ENCODE results near the gene WBP2. TPM values are rescaled to one million over a fixed set of nuclear protein-coding genes. Genes with fewer than 3 reads are reported as not detected.

The WBP2 gene
- total and polyA plus RNA-seq, 2 of the 13 experiments (the other 11 are each of a cell fraction or from before 2014, with no cell fraction given): 29.2 to 29.5 TPM

DNA sequence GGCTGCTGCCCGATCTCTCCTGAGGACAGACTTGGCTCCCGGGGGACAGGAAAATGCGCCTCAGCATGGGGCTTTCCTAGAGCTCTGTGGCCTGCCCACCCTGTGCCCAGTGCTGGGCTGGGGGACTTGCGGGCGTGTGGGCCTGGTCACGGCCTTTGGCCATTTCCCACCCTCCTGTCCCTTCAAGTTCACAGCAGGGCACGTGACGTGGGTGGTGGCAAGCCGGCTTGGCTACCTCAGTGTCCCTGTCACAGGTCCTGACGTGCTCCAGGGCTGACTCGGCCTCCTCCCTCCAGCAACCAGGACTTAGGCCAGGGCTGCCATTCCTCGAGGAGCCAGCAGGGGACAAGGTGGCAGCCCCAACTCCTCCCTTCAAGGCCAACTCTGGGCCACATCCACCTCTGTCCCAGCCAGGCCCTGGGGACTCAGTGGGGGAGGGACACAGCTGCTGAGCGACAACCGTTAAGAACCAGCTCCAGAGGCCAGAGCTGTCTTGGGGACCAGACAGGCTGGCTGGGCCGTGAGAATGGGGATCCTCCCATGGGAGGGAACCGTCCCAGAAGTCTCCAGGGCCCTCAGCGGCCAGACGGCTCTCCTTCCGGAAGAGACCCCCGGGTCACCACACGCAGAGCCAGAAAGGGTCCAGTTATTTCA, 9.9 kb downstream of the WBP2 start (continued):
- 0 out of 2 replicates have a peak, but pooled peaks have one; percentile 28 for TF ChIP-seq ARID3A (IDR thresholded peaks at IDR 0.05; ENCODE audit: low read depth, low read length)
- TF ChIP-seq ZNF572 (CRISPR knock-in tag; IDR thresholded peaks at IDR 0.05): peak; percentile 97; the same call in 1 of the 2 replicates
- TF ChIP-seq ETV6 (CRISPR knock-in tag; conservative IDR thresholded peaks at IDR 0.05): peak; percentile 91
- no peak; the same call in 1 of the 2 replicates for TF ChIP-seq ZNF556 (CRISPR knock-in tag; IDR thresholded peaks at IDR 0.05; ENCODE audit: borderline replicate concordance)
- peak; percentile 59 for TF ChIP-seq POLR2AphosphoS5 (IDR thresholded peaks at IDR 0.05; ENCODE audit: low read depth, low read length)
- TF ChIP-seq MBNL3 (CRISPR knock-in tag; conservative IDR thresholded peaks at IDR 0.05): no peak
- TF ChIP-seq ZNF414 (CRISPR knock-in tag; IDR thresholded peaks at IDR 0.05): peak; percentile 85
- TF ChIP-seq ARID2 (CRISPR knock-in tag; IDR thresholded peaks at IDR 0.05; ENCODE audit: borderline replicate concordance): 0 out of 2 replicates have a peak, but pooled peaks have one; percentile 77
- no peak for TF ChIP-seq TFDP2 (CRISPR knock-in tag; IDR thresholded peaks at IDR 0.05)
- no peak for TF ChIP-seq ZNF326 (CRISPR knock-in tag; IDR thresholded peaks at IDR 0.05; ENCODE audit: borderline replicate concordance)
- peak; percentile 84; the same call in 1 of the 2 replicates for TF ChIP-seq ZBTB38 (CRISPR knock-in tag; IDR thresholded peaks at IDR 0.05)
- TF ChIP-seq PHF8 (CRISPR knock-in tag; IDR thresholded peaks at IDR 0.05): peak; percentile 40
- TF ChIP-seq CC2D1A (CRISPR knock-in tag; IDR thresholded peaks at IDR 0.05): no peak
- no peak for TF ChIP-seq EHMT2 (IDR thresholded peaks at IDR 0.05; ENCODE audit: borderline replicate concordance, low read depth, low read length)
- TF ChIP-seq ZNF589 (CRISPR knock-in tag; conservative IDR thresholded peaks at IDR 0.05): no peak; the same call in 1 of the 2 replicates
- TF ChIP-seq TFAP4 (IDR thresholded peaks at IDR 0.05; ENCODE audit: borderline replicate concordance, low read depth): peak; percentile 76; the same call in 1 of the 2 replicates
- no peak for TF ChIP-seq JDP2 (CRISPR knock-in tag; IDR thresholded peaks at IDR 0.05; ENCODE audit: borderline replicate concordance)
- TF ChIP-seq ZNF451 (CRISPR knock-in tag; IDR thresholded peaks at IDR 0.05): peak; percentile 8; the same call in 1 of the 2 replicates
- TF ChIP-seq, protein P1, sequence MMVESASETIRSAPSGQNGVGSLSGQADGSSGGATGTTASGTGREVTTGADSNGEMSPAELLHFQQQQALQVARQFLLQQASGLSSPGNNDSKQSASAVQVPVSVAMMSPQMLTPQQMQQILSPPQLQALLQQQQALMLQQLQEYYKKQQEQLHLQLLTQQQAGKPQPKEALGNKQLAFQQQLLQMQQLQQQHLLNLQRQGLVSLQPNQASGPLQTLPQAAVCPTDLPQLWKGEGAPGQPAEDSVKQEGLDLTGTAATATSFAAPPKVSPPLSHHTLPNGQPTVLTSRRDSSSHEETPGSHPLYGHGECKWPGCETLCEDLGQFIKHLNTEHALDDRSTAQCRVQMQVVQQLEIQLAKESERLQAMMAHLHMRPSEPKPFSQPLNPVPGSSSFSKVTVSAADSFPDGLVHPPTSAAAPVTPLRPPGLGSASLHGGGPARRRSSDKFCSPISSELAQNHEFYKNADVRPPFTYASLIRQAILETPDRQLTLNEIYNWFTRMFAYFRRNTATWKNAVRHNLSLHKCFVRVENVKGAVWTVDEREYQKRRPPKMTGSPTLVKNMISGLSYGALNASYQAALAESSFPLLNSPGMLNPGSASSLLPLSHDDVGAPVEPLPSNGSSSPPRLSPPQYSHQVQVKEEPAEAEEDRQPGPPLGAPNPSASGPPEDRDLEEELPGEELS (CRISPR knock-in tag; IDR thresholded peaks at IDR 0.05): 0 out of 2 replicates have a peak, but pooled peaks have one; percentile 45

Data from HepG2 (cell line).